ENCODE data around the gene ABCF2. TPM values are rescaled to one million over a fixed set of nuclear protein-coding genes. Genes with fewer than 3 reads are reported as not detected.

Gene ABCF2
- total RNA-seq, 1 experiment from 2014 or later = 63.7 TPM

DNA sequence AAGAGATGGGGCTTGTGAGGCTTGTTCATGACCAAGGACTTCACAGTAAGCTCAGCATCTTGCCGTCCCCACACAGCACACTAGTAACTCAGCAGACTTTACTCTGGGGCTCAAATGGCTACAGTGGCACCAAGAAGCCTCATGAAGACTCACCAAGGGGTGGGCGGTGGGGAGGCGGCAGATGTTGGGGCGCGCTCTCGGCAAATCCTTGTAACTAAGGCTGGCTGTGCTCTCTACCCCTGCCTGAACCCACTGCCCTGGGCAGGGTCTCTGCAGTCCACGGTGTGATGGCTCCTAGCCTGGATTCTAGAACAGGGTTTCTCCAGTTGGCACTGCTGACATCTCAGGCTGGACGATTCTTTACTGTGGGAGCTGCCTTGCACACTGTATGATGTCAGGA, 33.9 kb upstream of the ABCF2 start (continued):
- no peak for TF ChIP-seq ELF1 (IDR thresholded peaks at IDR 0.05; ENCODE audit: borderline replicate concordance, low read depth)
- no peak for TF ChIP-seq ZFX (IDR thresholded peaks at IDR 0.05)
- no peak for TF ChIP-seq EGR1 (IDR thresholded peaks at IDR 0.05; ENCODE audit: low read depth)
- TF ChIP-seq, protein P1, sequence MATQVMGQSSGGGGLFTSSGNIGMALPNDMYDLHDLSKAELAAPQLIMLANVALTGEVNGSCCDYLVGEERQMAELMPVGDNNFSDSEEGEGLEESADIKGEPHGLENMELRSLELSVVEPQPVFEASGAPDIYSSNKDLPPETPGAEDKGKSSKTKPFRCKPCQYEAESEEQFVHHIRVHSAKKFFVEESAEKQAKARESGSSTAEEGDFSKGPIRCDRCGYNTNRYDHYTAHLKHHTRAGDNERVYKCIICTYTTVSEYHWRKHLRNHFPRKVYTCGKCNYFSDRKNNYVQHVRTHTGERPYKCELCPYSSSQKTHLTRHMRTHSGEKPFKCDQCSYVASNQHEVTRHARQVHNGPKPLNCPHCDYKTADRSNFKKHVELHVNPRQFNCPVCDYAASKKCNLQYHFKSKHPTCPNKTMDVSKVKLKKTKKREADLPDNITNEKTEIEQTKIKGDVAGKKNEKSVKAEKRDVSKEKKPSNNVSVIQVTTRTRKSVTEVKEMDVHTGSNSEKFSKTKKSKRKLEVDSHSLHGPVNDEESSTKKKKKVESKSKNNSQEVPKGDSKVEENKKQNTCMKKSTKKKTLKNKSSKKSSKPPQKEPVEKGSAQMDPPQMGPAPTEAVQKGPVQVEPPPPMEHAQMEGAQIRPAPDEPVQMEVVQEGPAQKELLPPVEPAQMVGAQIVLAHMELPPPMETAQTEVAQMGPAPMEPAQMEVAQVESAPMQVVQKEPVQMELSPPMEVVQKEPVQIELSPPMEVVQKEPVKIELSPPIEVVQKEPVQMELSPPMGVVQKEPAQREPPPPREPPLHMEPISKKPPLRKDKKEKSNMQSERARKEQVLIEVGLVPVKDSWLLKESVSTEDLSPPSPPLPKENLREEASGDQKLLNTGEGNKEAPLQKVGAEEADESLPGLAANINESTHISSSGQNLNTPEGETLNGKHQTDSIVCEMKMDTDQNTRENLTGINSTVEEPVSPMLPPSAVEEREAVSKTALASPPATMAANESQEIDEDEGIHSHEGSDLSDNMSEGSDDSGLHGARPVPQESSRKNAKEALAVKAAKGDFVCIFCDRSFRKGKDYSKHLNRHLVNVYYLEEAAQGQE (IDR thresholded peaks at IDR 0.05; ENCODE audit: low read depth) = no peak
- TF ChIP-seq, protein P2, sequence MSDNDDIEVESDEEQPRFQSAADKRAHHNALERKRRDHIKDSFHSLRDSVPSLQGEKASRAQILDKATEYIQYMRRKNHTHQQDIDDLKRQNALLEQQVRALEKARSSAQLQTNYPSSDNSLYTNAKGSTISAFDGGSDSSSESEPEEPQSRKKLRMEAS (IDR thresholded peaks at IDR 0.05) = no peak
- TF ChIP-seq FOSL1 (IDR thresholded peaks at IDR 0.05; ENCODE audit: low read depth) = no peak
- TF ChIP-seq ZNF274 (IDR thresholded peaks at IDR 0.05; ENCODE audit: low read depth, low read length) = no peak
- TF ChIP-seq POLR2AphosphoS5 (IDR thresholded peaks at IDR 0.05; ENCODE audit: low read depth, low read length) = no peak

DNA sequence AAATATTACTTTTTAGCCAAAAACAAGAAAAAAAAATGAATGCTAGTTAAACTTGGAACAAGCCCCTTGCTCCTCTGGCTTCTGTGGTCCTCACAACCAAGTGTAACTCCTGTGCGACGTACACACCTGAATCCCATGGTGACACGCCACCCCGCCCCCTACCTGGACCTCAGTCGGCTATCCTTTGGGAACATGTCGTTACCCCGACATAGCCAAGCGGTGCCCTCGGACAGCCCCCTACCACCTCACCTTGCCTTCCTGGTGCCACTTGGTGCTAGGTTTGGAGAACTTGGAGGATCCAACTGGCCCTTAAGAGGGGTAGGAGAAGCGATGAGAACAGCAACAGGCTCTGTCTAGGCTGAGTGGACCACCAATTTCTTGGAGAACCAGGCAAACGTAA, 33.5 kb upstream of the ABCF2 start:
- Histone ChIP-seq H2AFZ (ENCODE audit: low read depth, low read length, poor library complexity, severe bottlenecking) (no peak overlapping the region), H3K9me3 (ENCODE audit: control insufficient read depth in 1 of 2, insufficient read depth in 1 of 2, low read depth in 1 of 2, low read length in 2 of 2) (no peaks in the 10 kb centered on the region), H3K27me3 (ENCODE audit: insufficient read depth, low read length) (no peaks in the 10 kb centered on the region), H3K4me3 (replicated peaks in 1 of 2; ENCODE audit: low read depth in 1 of 2, low read length in 2 of 2) (no peak overlapping the region), H3K27ac (ENCODE audit: low read depth, low read length) (no peak overlapping the region), H3K9me2 (ENCODE audit: insufficient read depth) (no peaks in the 10 kb centered on the region), H3K79me2 (ENCODE audit: insufficient read depth, low read length) (no peaks in the 10 kb centered on the region), H3K36me3 (ENCODE audit: control insufficient read depth in 1 of 2, insufficient read depth in 2 of 2, low read length in 2 of 2) (no peaks in the 10 kb centered on the region), H3K4me2 (ENCODE audit: low read length) (no peak overlapping the region), H3K9ac (ENCODE audit: low read length) (no peak overlapping the region), H4K20me1 (ENCODE audit: insufficient read depth) (no peaks in the 10 kb centered on the region), H3K4me1 (ENCODE audit: control insufficient read depth in 1 of 2, insufficient read depth in 2 of 2, low read length in 2 of 2) (no peaks in the 10 kb centered on the region)
- no peak for DNase-seq (ENCODE audit: low read depth, low spot score)
- RAD21 ChIA-PET (ENCODE audit: low non-redundant PET in 1 of 2, low total read pairs in 2 of 2, uncharacterized antibody in 2 of 2, unreplicated experiment in 2 of 2) = no interaction called here
- BruUV-seq (replicated peaks) = no TSS peak
- intact Hi-C loops (cut with micrococcal nuclease) = no loop called here
- ATAC-seq = no peak
- POLR2A ChIA-PET = no interaction called here
- TF ChIP-seq ZFX (IDR thresholded peaks at IDR 0.05) (no peak), RAD21 (IDR thresholded peaks at IDR 0.05; ENCODE audit: low read depth) (no peak), TCF7L2 (IDR thresholded peaks at IDR 0.05; ENCODE audit: borderline replicate concordance, extremely low read depth, insufficient read depth, insufficient read length) (no peak), EZH2 (IDR thresholded peaks at IDR 0.05) (no peak)
- CTCF ChIA-PET = no interaction called here
